ENCODE data around the gene NFKBIL1.

DNA sequence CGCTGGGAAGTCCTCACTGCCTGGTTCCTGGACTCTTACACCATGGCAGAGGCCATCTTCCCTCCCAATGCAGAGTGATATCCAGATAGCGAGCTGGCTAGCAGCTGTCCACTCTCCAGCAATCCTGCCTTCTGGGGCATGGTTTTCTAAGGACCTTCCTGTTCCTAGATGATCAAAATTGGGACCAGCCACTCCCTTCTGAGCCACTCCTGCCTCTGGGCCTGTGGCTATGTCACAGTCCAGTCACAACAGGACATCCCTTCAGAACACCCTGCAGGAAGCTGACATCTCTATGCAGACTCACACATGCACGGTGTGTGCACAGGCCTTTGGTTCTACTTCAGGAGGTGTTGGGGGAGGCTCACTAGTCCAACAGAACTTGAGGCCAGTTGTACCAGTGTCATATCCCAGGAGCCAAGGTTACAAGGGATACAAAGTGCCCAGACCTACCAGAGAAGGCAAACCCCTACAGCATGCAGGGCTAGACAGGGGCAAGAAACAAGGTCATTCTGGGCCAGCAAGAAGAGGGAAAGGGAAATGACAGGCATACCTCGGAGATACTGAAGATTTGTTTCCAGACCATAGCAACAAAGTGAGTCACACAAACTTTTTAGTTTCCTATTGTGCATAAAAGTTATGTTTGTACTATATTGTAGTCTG, 21.3 kb upstream of the NFKBIL1 start:
- TF ChIP-seq POLR2A (IDR thresholded peaks at IDR 0.05) = no peak
- TF ChIP-seq, protein P1, sequence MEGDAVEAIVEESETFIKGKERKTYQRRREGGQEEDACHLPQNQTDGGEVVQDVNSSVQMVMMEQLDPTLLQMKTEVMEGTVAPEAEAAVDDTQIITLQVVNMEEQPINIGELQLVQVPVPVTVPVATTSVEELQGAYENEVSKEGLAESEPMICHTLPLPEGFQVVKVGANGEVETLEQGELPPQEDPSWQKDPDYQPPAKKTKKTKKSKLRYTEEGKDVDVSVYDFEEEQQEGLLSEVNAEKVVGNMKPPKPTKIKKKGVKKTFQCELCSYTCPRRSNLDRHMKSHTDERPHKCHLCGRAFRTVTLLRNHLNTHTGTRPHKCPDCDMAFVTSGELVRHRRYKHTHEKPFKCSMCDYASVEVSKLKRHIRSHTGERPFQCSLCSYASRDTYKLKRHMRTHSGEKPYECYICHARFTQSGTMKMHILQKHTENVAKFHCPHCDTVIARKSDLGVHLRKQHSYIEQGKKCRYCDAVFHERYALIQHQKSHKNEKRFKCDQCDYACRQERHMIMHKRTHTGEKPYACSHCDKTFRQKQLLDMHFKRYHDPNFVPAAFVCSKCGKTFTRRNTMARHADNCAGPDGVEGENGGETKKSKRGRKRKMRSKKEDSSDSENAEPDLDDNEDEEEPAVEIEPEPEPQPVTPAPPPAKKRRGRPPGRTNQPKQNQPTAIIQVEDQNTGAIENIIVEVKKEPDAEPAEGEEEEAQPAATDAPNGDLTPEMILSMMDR (IDR thresholded peaks at IDR 0.05) = no peak

Measured in thyroid gland (tissue), 4 donors.